Coronary artery (tissue), 2 donors: ENCODE measurements around the gene TMEM198.

Source experiments
- DNase-seq: peaks from one replicate; pipeline ENCODE4 v3.0.0-alpha.2; 2017; ENCODE audit warnings: low spot score
- H3K27ac ChIP-seq, 2 donors: fragments of 200-600 bp; sonication (generic); one replicate each; pipeline ENCODE4 v1.5.1; 2016 to 2019
- H3K4me3 ChIP-seq: fragments of 200-600 bp; sonication (generic); 2 replicates; pipeline ENCODE4 v1.5.1; 2016; ENCODE audit warnings: mild to moderate bottlenecking, moderate library complexity
- CTCF ChIP-seq: fragments of 200-600 bp; sonication (generic); IDR thresholded peaks from one replicate; pipeline ENCODE4 v1.5.1; 2019; ENCODE audit warnings: antibody characterized with exemption

TMEM198 gene

DNA sequence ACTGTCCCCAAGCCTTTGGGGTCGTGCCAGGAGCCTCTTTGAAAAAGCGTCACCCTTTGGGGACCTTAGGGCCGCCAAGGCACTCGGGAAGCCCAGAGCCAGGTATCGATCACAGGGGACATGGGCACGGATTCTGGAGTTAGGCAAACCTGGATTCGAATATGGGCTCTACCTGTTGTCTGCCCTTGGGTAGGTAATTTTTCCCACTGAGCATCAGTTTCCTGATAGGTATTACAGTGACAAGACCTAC lies 9.3 kb downstream of the TMEM198 start:
- no peak for TF ChIP-seq CTCF
- no peak for DNase-seq
- H3K4me3 ChIP-seq = peak overlapping the region; percentile 82
- no peak overlapping the region for H3K27ac ChIP-seq

GRCh38 chr2:219553463-219553963 lies 9.7 kb downstream of the TMEM198 start:
- Histone ChIP-seq H3K4me3 (peak overlapping the region; percentile 82), H3K27ac (no peak overlapping the region)
- DNase-seq = no peak
- no peak for TF ChIP-seq CTCF

- Histone ChIP-seq H3K4me3 (no peak overlapping the region), H3K27ac (no peak overlapping the region)
- no peak for TF ChIP-seq CTCF
- no peak for DNase-seq
Measured at GRCh38 chr2:219554350-219554749, 10.5 kb downstream of the TMEM198 start.

- no peak overlapping the region for H3K4me3 ChIP-seq
- TF ChIP-seq CTCF = no peak
- DNase-seq = no peak
- H3K27ac ChIP-seq = no peak overlapping the region
Measured at GRCh38 chr2:219555956-219556355, 12.1 kb downstream of the TMEM198 start.

- Histone ChIP-seq H3K4me3 (no peak overlapping the region), H3K27ac (no peak overlapping the region)
- no peak for DNase-seq
- TF ChIP-seq CTCF = no peak
Measured at GRCh38 chr2:219556413-219556812, 12.6 kb downstream of the TMEM198 start.

DNA sequence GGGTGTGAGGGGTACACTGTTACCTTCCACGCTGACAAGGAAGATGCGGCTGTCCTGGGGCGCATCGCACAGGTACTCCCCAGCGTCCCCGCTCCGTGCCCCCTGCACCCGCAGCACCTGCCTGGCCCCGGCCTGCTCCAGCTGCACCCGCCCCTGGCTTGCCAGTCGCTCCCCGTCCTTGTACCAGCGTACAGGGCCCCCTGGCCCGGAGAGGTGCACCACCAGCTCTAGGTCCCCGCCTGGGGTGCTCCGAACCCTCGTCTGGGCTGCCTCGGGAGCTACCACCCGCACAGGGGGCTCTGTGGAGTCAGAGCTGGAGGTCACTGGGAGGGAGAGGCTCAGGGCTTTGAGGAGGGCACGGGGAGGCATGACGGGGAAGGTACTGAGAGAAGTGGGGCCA lies 13.5 kb downstream of the TMEM198 start:
- TF ChIP-seq CTCF = no peak
- no peak for DNase-seq
- no peak overlapping the region for H3K27ac ChIP-seq
- no peak overlapping the region for H3K4me3 ChIP-seq

- no peak for DNase-seq
- Histone ChIP-seq H3K4me3 (no peak overlapping the region), H3K27ac (no peak overlapping the region)
- no peak for TF ChIP-seq CTCF
Measured at GRCh38 chr2:219557791-219558785, 14.3 kb downstream of the TMEM198 start.
